Head of caudate nucleus (tissue), 42 donors: ENCODE results near the gene DPH7.
"Not testable (repeated sequence)": the region's sequence is repeated elsewhere in the genome, so short reads cannot be mapped to it uniquely, and the experiment has no call there.

Experiments used
- DNase-seq, 42 donors: peaks; one replicate each; pipeline versions ENCODE4 v3.0.0 to v3.0.0-alpha.2; 2020 to 2021; ENCODE audit warnings: mixed read lengths in 7 of 42
- intact Hi-C: fragments of 100-400 bp; cut with DNase I; formaldehyde crosslinking; loops from one replicate; pipeline ENCODE4 v1.15.0; 2022

DPH7 gene

GRCh38 chr9:137555179-137555578, 23.5 kb downstream of the DPH7 start:
- no peak for DNase-seq
- intact Hi-C loops = no loop called here

GRCh38 chr9:137554349-137554748, 24.4 kb downstream of the DPH7 start:
- DNase-seq = no peak
- intact Hi-C loops = loop anchor here (5.0 kb wide), 1 partner anchor 38 kb away; the partner anchor contains the start of gene ZMYND19

GRCh38 chr9:137553654-137554053, 25.1 kb downstream of the DPH7 start:
- not testable (repeated sequence) for DNase-seq
- intact Hi-C loops = loop anchor here (5.0 kb wide), 1 partner anchor 39 kb away; the partner anchor contains the start of gene ZMYND19

GRCh38 chr9:137552022-137552768, 26.5 kb downstream of the DPH7 start:
- DNase-seq = peak in 2 of 42 donors; percentile 26 to 61
- intact Hi-C loops = loop anchor here (5.0 kb wide), 1 partner anchor 40 kb away; the partner anchor contains the start of gene ZMYND19

- peak; percentile 70 to 98 (median 91) for DNase-seq
- intact Hi-C loops = loop anchor here (5.0 kb wide), 1 partner anchor 41 kb away; the partner anchor contains the start of gene ZMYND19
These were observed 27.3 kb downstream of the DPH7 start, which contains the start of gene MRPL41 for GRCh38 chr9:137551264-137552021. TSS of gene MRPL41 (plus strand) at chr9:137551879. CDS start at chr9:137552082, 203 bp downstream.

GRCh38 chr9:137550958-137551263, 27.8 kb downstream of the DPH7 start:
- intact Hi-C loops = loop anchor here (5.0 kb wide), 1 partner anchor 41 kb away; the partner anchor contains the start of gene ZMYND19
- peak in 4 of 42 donors; percentile 34 to 41 (median 36) for DNase-seq

GRCh38 chr9:137550231-137550621, 28.5 kb downstream of the DPH7 start, which contains the start of gene PNPLA7:
TSS of gene PNPLA7 (minus strand) at chr9:137550402. CDS start at chr9:137550197, 205 bp downstream.
- intact Hi-C loops = loop anchor here (5.0 kb wide), 1 partner anchor 42 kb away; the partner anchor contains the start of gene ZMYND19

GRCh38 chr9:137547687-137548543, 30.8 kb downstream of the DPH7 start:
- DNase-seq = no peak

More at GRCh38 chr9:137550231-137550621, 28.5 kb downstream of the DPH7 start, which contains the start of gene PNPLA7:
- DNase-seq = peak; percentile 75 to 95 (median 89)

GRCh38 chr9:137545123-137545522, 33.6 kb downstream of the DPH7 start:
- intact Hi-C loops = no loop called here

More at GRCh38 chr9:137547687-137548543, 30.8 kb downstream of the DPH7 start:
- intact Hi-C loops = no loop called here

GRCh38 chr9:137544176-137544760, 34.5 kb downstream of the DPH7 start:
- DNase-seq = peak in 4 of 42 donors; percentile 41 to 69 (median 52)
- intact Hi-C loops = no loop called here

More at GRCh38 chr9:137545123-137545522, 33.6 kb downstream of the DPH7 start:
- DNase-seq = peak in 1 of 42 donors; percentile 12

- intact Hi-C loops = no loop called here
- DNase-seq = no peak
These were observed 35.3 kb downstream of the DPH7 start for GRCh38 chr9:137543237-137543963.

GRCh38 chr9:137542486-137542885, 36.2 kb downstream of the DPH7 start:
- DNase-seq = no peak
- intact Hi-C loops = no loop called here

GRCh38 chr9:137540536-137540935, 38.2 kb downstream of the DPH7 start:
- intact Hi-C loops = no loop called here
- DNase-seq = no peak

- intact Hi-C loops = no loop called here
- DNase-seq = no peak
These were observed 40.7 kb downstream of the DPH7 start for GRCh38 chr9:137538058-137538457.

GRCh38 chr9:137536594-137537131, 42.1 kb downstream of the DPH7 start:
- DNase-seq, intact Hi-C loops: not testable (repeated sequence)

- DNase-seq = no peak
- intact Hi-C loops = no loop called here
These were observed 43.7 kb downstream of the DPH7 start for GRCh38 chr9:137535120-137535428.
